Psoas muscle (tissue), 8 donors: ENCODE data around the gene CYP27B1. TPM values are rescaled to one million over a fixed set of nuclear protein-coding genes. Genes with fewer than 3 reads are reported as not detected.
"Not testable (repeated sequence)": the region's sequence is repeated elsewhere in the genome, so short reads cannot be mapped to it uniquely, and the experiment has no call there.

Source experiments
- ATAC-seq, 4 donors: fragments of 200-7000 bp; cut with Tn5 transposase; one replicate each; pipeline ENCODE4 v1.9.1; 2020; ENCODE audit warnings: moderate library complexity in 3 of 4, mild to moderate bottlenecking in 2 of 4
- DNase-seq, 2 donors: peaks; one replicate each; pipeline ENCODE4 v3.0.0-alpha.2; 2020
- H3K27ac ChIP-seq: fragments of 200-600 bp; one replicate; pipeline ENCODE4 v1.8.0; 2022
- H3K27me3 ChIP-seq, 3 donors: fragments of 200-600 bp in 1 of 3; one replicate each; pipeline versions ENCODE4 v1.6.1 to v1.8.0; 2013 to 2022; ENCODE audit warnings: low read length in 2 of 3, mild to moderate bottlenecking in 2 of 3, moderate library complexity in 1 of 3; ENCODE audit not compliant: insufficient read depth in 3 of 3
- H3K36me3 ChIP-seq, 2 donors: fragments of 200-600 bp in 1 of 2; one replicate each; pipeline versions ENCODE4 v1.6.1 to v1.8.0; 2013 to 2022; ENCODE audit warnings: low read depth in 1 of 2, mild to moderate bottlenecking in 1 of 2, moderate library complexity in 1 of 2; ENCODE audit not compliant: insufficient read depth in 1 of 2
- H3K4me1 ChIP-seq: fragments of 200-600 bp; one replicate; pipeline ENCODE4 v1.8.0; 2022
- H3K4me3 ChIP-seq: fragments of 200-600 bp; one replicate; pipeline ENCODE4 v1.8.0; 2022; ENCODE audit warnings: mild to moderate bottlenecking
- H3K9me3 ChIP-seq: fragments of 200-600 bp; one replicate; pipeline ENCODE4 v1.8.0; 2022
- WGBS, 3 donors: extraction: QIAGEN DNeasy Blood & Tissue Kit; methylation state at CpG; one replicate each; pipeline versions ENCODE4 v1.1.6 to v1.1.7; 2013; 5-methylcytosine and 5-hydroxymethylcytosine counted together
- intact Hi-C, 2 donors: fragments of 100-400 bp; cut with DNase I; formaldehyde crosslinking; loops; one replicate each; pipeline versions ENCODE4 v1.11.0 to v1.14.2; 2022
- polyA plus RNA-seq, 3 donors: library from polyadenylated mRNA; stranded (reverse); fragments of 200-250 nt; gene quantifications; one replicate each; pipeline ENCODE4 v1.2.3, GENCODE V29; 2013
- total RNA-seq, 4 donors: library from RNA; stranded (reverse); fragmentation: NEBNext Ultra II Directional in 2 of 4; extraction: Animal tissue kit (Norgen Biotek cat#: 25700) in 2 of 4; gene quantifications; one replicate each; pipeline versions ENCODE4 v1.2.1 to v1.2.4, GENCODE V29; 2021 to 2023
- TF ChIP-seq, protein P1 (sequence below): fragments of 200-600 bp; IDR thresholded peaks from one replicate; pipeline ENCODE4 v1.8.0; 2022; ENCODE audit warnings: antibody characterized with exemption
- donor health status: healthy with polysubstance abuse.
- donor health status: DM: no; HTN: no; CAD: no; lungs with moderate emphysema.
- donor health status: Bipolar disorder and iron deficiency.
- donor health status: healthy.
- donor health status: DM: yes; HTN: yes; CAD: no.
- donor health status: DM: no; HTN: no; CAD: no.
- donor health status: DM: no; HTN: no; CAD: no.
- donor health status: DM: yes; HTN: yes; CAD: no.

CYP27B1 gene
- total and polyA plus RNA-seq, 7 donors, result 0.06 to 0.54 (median 0.42) TPM; not detected in 2

DNA sequence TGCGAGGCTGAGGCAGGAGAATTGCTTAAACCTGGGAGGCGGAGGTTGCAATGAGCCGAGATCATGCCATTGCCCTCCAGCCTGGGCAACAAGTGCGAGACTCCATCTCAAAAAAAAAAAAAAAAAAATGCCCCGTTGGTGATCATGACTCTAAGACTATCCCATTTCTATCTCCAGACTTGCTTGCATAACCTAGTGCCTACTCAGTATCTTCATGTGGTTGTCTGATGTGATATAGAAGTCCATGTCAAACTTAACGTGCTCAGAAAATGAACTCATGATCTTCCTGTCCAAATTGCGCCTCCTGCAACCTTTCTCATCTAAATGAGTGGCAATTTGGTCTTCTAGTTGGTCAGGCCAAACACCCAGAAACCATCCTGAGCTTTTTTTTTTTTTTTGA is 11.0 kb upstream of the CYP27B1 start:
- 93 to 96% (median 93%) methylated on average over 7 of the region's 7 CpGs for WGBS, 3 donors

DNA sequence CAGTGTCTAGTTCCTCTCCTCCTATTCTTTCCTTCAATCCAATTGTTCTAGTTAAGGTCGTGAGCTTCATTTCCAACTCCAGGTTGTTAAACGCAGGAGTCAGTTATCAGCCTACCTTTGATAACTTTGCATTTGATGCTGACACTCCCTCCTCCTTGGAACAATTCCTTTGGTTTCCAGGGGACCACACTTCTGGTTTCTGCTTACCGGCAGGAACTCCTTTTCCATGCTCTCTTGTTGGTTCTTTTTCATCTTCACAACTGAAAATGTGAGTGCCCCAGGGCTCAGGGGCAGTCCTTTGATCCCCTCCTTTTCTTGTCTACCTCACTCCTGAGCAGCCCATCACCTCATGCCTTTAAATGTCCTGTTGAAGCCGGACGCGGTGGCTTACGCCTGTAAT is 10.5 kb upstream of the CYP27B1 start:
- WGBS, 3 donors, result 84 to 89% (median 85%) methylated on average over 7 of the region's 7 CpGs

More for the DNA sequence above, 11.0 kb upstream of the CYP27B1 start:
- H3K27ac ChIP-seq, result no peak overlapping the region
- DNase-seq (no peak), ATAC-seq (no peak)
- no peaks in the 10 kb centered on the region for H3K27me3 ChIP-seq
- H3K4me1 ChIP-seq, result peaks cover 3% of the 10 kb centered on the region
- no peak overlapping the region for H3K4me3 ChIP-seq
- TF ChIP-seq, protein P1, sequence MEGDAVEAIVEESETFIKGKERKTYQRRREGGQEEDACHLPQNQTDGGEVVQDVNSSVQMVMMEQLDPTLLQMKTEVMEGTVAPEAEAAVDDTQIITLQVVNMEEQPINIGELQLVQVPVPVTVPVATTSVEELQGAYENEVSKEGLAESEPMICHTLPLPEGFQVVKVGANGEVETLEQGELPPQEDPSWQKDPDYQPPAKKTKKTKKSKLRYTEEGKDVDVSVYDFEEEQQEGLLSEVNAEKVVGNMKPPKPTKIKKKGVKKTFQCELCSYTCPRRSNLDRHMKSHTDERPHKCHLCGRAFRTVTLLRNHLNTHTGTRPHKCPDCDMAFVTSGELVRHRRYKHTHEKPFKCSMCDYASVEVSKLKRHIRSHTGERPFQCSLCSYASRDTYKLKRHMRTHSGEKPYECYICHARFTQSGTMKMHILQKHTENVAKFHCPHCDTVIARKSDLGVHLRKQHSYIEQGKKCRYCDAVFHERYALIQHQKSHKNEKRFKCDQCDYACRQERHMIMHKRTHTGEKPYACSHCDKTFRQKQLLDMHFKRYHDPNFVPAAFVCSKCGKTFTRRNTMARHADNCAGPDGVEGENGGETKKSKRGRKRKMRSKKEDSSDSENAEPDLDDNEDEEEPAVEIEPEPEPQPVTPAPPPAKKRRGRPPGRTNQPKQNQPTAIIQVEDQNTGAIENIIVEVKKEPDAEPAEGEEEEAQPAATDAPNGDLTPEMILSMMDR, result no peak
- no peaks in the 10 kb centered on the region for H3K9me3 ChIP-seq
- intact Hi-C loops, result no loop called here
- peaks cover 0 to 22% of the 10 kb centered on the region in 2 donors for H3K36me3 ChIP-seq

DNA sequence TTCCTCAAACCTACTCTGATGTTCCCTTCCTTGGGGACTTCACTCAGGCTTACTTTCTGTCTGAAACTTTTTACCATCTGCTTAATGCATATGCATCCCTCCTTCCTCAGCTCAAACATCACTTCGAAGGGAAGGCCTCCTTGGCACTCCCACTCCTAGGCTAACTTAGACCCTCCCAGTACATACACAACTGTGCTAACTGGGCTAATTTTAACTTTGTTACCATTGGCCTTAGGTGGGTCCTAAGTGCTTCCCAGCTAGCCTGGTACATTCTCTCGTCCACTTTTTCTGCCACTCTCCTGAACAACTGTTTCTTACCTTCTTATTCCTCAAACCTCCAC is 9.3 kb upstream of the CYP27B1 start:
- H3K4me3 ChIP-seq, result no peak overlapping the region
- H3K27me3 ChIP-seq, result no peaks in the 10 kb centered on the region
- H3K36me3 ChIP-seq, result peaks cover 0 to 22% of the 10 kb centered on the region in 2 donors
- H3K9me3 ChIP-seq, result no peaks in the 10 kb centered on the region
- H3K27ac ChIP-seq, result no peak overlapping the region
- TF ChIP-seq, protein P1, result no peak
- WGBS, 3 donors, result 83 to 92% (median 90%) methylated on average over 2 of the region's 2 CpGs
- intact Hi-C loops, result no loop called here
- H3K4me1 ChIP-seq, result peaks cover 2% of the 10 kb centered on the region
- ATAC-seq (no peak), DNase-seq (no peak)

More for the DNA sequence above, 10.5 kb upstream of the CYP27B1 start:
- Histone ChIP-seq H3K9me3 (no peaks in the 10 kb centered on the region), H3K4me1 (peaks cover 3% of the 10 kb centered on the region), H3K27ac (no peak overlapping the region), H3K36me3 (peaks cover 0 to 22% of the 10 kb centered on the region in 2 donors), H3K4me3 (no peak overlapping the region), H3K27me3 (no peaks in the 10 kb centered on the region)
- intact Hi-C loops, result no loop called here
- TF ChIP-seq, protein P1, result no peak
- no peak for DNase-seq
- ATAC-seq, result no peak

DNA sequence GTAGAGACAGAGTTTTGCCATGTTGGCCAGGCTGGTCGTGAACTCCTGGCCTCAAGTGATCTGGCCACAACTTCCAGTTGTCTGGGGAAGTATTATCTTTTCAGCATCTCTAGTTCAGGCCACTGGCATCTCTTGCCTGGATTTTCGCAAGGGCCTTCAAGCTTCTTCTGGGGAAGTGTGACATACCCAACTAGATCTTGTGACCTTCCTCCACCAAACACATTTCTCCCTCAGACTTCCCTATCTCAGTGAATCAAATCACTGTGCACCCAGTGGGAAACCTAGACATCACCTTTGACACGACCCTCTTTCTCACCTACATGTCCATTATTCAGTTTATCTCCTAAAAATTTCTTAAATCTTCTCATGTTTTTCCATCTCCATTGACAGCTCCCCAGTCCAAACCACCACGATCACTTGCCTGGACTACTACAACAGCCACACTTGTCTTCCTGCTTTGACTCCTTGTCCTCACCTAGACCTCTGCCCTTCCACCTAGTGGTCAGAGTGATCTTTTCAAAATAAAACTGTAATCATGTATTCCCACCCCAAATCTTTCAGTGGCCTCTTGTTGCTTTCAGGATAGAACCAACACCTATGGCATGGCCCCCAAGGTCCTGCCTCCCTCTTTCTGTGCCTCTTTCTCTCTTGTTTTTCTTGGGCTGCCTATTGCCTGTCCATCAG is 8.8 kb upstream of the CYP27B1 start:
- Histone ChIP-seq H3K9me3 (no peaks in the 10 kb centered on the region), H3K27me3 (no peaks in the 10 kb centered on the region), H3K4me3 (no peak overlapping the region), H3K27ac (no peak overlapping the region), H3K4me1 (peaks cover 6% of the 10 kb centered on the region), H3K36me3 (peaks cover 0 to 21% of the 10 kb centered on the region in 2 donors)
- WGBS, 3 donors, result 74 to 86% (median 81%) methylated on average over 4 of the region's 4 CpGs
- no peak for ATAC-seq
- TF ChIP-seq, protein P1, result no peak
- DNase-seq, result no peak
- intact Hi-C loops, result no loop called here

DNA sequence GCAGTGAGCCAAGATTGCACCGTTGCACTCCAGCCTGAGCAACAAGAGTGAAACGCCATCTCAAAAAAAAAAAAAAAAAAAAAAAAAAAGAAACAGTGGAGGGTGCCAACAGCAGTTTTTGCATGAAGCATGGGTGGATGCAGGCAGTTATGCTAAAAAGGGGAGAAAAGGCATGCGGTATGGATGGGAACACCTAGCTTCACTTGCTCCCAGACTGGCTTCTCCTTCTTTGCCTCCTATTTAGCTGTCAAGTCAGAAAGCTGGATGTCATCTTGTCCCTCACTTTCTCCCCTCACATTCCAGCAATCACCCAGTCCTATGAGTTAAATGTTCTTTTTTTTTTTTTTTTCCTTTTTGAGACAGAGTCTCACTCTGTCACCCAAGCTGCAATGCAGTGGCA is 8.2 kb upstream of the CYP27B1 start:
- Histone ChIP-seq H3K4me3 (no peak overlapping the region), H3K27me3 (no peaks in the 10 kb centered on the region), H3K9me3 (no peaks in the 10 kb centered on the region), H3K4me1 (peaks cover 6% of the 10 kb centered on the region), H3K36me3 (peaks cover 0 to 23% of the 10 kb centered on the region in 2 donors), H3K27ac (no peak overlapping the region)
- intact Hi-C loops, result no loop called here
- ATAC-seq (no peak), DNase-seq (no peak)
- TF ChIP-seq, protein P1, result no peak
- 69 to 87% (median 79%) methylated on average over 3 of the region's 3 CpGs for WGBS, 3 donors

DNA sequence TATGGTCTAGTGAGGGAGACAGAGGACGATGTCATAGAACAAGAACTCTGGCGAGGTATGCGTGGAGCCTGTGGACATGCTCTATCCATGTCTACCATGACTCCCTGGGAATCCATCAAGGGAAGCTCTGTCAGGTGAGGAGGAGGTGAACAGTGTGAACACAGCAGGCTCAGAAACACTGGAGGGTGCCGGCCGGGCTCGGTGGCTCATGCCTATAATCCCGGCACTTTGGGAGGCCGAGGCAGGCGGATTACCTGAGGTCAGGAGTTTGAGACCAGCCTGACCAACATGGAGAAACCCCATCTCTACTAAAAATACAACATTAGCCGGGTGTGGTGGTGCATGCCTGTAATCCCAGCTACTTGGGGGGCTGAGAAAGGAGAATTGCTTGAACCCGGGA is 7.8 kb upstream of the CYP27B1 start:
- H3K9me3 ChIP-seq, DNase-seq, H3K27me3 ChIP-seq, H3K4me1 ChIP-seq, H3K4me3 ChIP-seq, H3K27ac ChIP-seq, intact Hi-C loops, ATAC-seq: not testable (repeated sequence)
- WGBS, 3 donors, result 89 to 91% (median 91%) methylated on average over 11 of the region's 11 CpGs
- H3K36me3 ChIP-seq, result peaks cover 4 to 25% of the 10 kb centered on the region in 2 donors
